IMR-90 (cell line): ENCODE data around the gene C3orf22.

Experiments
- BHLHE40 ChIP-seq: fragments of 150-350 bp; IDR thresholded peaks from 2 replicates; pipeline ENCODE4 v1.6.1; 2016; ENCODE audit warnings: mild to moderate bottlenecking, low read depth, low read length
- CEBPB ChIP-seq: IDR thresholded peaks from 2 replicates; pipeline ENCODE4 v1.6.1; 2012; ENCODE audit warnings: low read depth, low read length, improper control_type of control experiment
- CTCF ChIP-seq: conservative IDR thresholded peaks from 2 replicates; pipeline ENCODE4 v1.5.1; 2012; ENCODE audit warnings: mild to moderate bottlenecking, low read depth, low read length, improper control_type of control experiment
- FOS ChIP-seq: fragments of 150-350 bp; IDR thresholded peaks from 2 replicates; pipeline ENCODE4 v1.6.1; 2016; ENCODE audit warnings: low read depth, low read length
- MAFK ChIP-seq: IDR thresholded peaks from 2 replicates; pipeline ENCODE4 v1.6.1; 2012; ENCODE audit warnings: low read depth, low read length, improper control_type of control experiment
- MAZ ChIP-seq: IDR thresholded peaks from 2 replicates; pipeline ENCODE4 v1.6.1; 2012; ENCODE audit warnings: low read depth, mild to moderate bottlenecking, low read length, improper control_type of control experiment, moderate library complexity, borderline replicate concordance
- MXI1 ChIP-seq: IDR thresholded peaks from 2 replicates; pipeline ENCODE4 v1.6.1; 2012; ENCODE audit warnings: low read depth, mild to moderate bottlenecking, low read length, moderate library complexity, borderline replicate concordance
- POLR2A ChIP-seq: IDR thresholded peaks from 2 replicates; pipeline ENCODE4 v1.6.1; 2012; ENCODE audit warnings: mild to moderate bottlenecking, low read depth, low read length
- RAD21 ChIP-seq: IDR thresholded peaks from 2 replicates; pipeline ENCODE4 v1.6.1; 2012; ENCODE audit warnings: low read length, improper control_type of control experiment
- RCOR1 ChIP-seq: IDR thresholded peaks from 2 replicates; pipeline ENCODE4 v1.6.1; 2012; ENCODE audit warnings: mild to moderate bottlenecking, low read length, improper control_type of control experiment; ENCODE audit not compliant: insufficient replicate concordance
- SMC3 ChIP-seq: fragments of 150-350 bp; IDR thresholded peaks from 2 replicates; pipeline ENCODE4 v1.6.1; 2016; ENCODE audit warnings: low read depth, mild to moderate bottlenecking, antibody characterized with exemption, low read length, moderate library complexity
- TF ChIP-seq, protein P1 (sequence below): fragments of 150-350 bp; IDR thresholded peaks from 2 replicates; pipeline ENCODE4 v1.6.1; 2017; ENCODE audit warnings: mild to moderate bottlenecking, antibody characterized with exemption, low read length, low read depth

DNA sequence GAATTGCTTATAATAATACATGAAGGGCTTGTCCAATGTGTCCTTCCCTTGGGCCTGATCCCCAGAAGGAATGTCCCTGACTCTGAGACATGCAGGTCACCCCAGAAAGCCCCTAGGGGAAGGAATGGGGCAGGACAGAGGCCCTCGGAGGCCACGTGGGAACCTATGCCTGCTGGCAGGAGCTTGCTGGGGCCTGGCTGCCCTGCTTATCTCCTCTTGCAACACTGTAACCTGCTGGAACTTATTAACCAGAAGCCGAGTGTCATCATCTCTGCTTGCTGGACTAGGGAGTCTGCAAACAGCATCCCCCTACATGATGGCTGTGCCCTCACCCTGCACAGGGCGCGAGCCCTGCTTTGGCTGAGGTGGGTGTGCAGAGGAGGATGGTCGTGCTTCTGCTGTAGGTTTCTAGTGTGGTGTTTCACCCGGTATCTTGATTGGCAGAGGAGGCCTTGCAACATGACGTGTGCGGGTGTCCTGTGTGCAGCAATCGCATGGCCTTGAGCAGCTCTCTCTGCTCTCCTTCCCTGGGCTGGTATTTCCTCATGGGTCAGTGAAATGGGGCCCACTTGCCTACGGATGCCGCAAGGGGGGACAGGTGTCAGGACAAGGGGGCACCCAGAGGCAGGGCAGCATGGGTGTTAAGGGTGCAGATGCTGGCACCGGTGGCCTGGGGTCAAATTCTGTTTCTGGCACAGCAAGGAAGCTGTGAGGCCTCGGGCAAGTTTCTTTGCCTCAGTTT lies 29.8 kb downstream of the C3orf22 start:
- TF ChIP-seq, protein P1, sequence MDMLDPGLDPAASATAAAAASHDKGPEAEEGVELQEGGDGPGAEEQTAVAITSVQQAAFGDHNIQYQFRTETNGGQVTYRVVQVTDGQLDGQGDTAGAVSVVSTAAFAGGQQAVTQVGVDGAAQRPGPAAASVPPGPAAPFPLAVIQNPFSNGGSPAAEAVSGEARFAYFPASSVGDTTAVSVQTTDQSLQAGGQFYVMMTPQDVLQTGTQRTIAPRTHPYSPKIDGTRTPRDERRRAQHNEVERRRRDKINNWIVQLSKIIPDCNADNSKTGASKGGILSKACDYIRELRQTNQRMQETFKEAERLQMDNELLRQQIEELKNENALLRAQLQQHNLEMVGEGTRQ: peak; percentile 10; the same call in 1 of the 2 replicates
- TF ChIP-seq RCOR1: no peak
- 0 out of 2 replicates have a peak, but pooled peaks have one; percentile 3 for TF ChIP-seq CTCF
- no peak for TF ChIP-seq RAD21
- no peak for TF ChIP-seq SMC3
- TF ChIP-seq POLR2A: no peak
- no peak for TF ChIP-seq CEBPB
- TF ChIP-seq MAFK: no peak
- TF ChIP-seq FOS: no peak
- TF ChIP-seq BHLHE40: no peak
- no peak for TF ChIP-seq MXI1
- no peak for TF ChIP-seq MAZ
